ENCODE measurements around the gene LHFPL2. TPM values are rescaled to one million over a fixed set of nuclear protein-coding genes. Genes with fewer than 3 reads are reported as not detected.
"Not testable (repeated sequence)": the region's sequence is repeated elsewhere in the genome, so short reads cannot be mapped to it uniquely, and the experiment has no call there.

Gene LHFPL2
- total RNA-seq, 4 donors from 2014 or later, result 34.4 to 79.6 (median 51.5) TPM

- no peak for TF ChIP-seq CTCF (IDR thresholded peaks at IDR 0.05)
- TF ChIP-seq POLR2AphosphoS5 (IDR thresholded peaks at IDR 0.05), result no peak
- TF ChIP-seq EP300 (IDR thresholded peaks at IDR 0.05; ENCODE audit: low read depth), result no peak
- no peak for TF ChIP-seq POLR2A (IDR thresholded peaks at IDR 0.05)
- WGBS, 2 donors (ENCODE audit: low coverage in 1 of 2), result 52 to 70% methylated on average over 2 of the region's 2 CpGs
- Histone ChIP-seq H3K27me3 (no peaks in the 10 kb centered on the region), H3K27ac (peak overlapping the region; percentile 14 to 43 (median 26)), H3K9me3 (no peaks in the 10 kb centered on the region), H3K4me1 (peaks cover 0 to 11% (median 8%) of the 10 kb centered on the region in 4 donors), H3K36me3 (no peaks in the 10 kb centered on the region), H3K4me3 (no peak overlapping the region)
- DNase-seq, result no peak
- in situ Hi-C loops (cut with MboI; ENCODE audit: low pct_ligation_motif_present in 1 of 4, low pct_unique_long_range_greater_than_20kb in 1 of 4, low sequenced_read_pairs in 3 of 4) (no loop called here), intact Hi-C loops (cut with DNase I; ENCODE audit: low total_unique reads) (no loop called here)
These were observed 42.8 kb upstream of the LHFPL2 start for GRCh38 chr5:78691084-78691960.

DNA sequence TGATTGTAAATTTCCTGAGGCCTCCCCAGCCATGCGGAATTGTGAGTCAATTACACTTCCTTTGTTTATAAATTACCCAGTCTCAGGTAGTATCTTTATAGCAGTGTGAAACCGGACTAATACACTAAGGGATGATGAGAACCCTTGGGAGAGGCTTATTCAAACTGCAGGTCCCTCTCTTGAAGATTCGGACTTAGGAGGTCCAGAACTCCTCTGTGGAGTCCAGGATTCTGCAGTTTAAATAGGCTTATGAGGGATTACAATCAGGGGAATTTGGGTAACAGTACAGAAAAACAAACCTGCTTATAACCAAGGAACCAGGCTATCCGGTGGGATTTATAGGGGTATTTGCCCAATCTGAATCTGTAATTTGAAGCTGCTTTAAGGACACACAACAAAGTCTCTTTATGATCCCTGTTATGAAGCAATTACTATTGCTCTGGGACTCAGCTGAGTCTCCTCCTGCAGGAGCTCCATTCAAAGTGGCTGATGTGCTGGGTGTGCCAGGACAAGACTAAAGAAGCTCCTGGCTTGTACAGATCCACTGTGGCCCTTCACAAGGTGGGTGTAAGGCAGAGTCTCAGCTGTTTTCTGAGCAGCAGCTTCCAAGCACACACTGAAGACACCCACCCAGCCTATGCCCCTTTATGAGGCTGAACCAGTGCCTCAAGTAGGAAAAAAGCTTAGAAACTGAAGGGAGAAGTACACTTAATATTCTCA lies 41.8 kb upstream of the LHFPL2 start:
- H3K36me3 ChIP-seq, result no peaks in the 10 kb centered on the region
- no peak overlapping the region for H3K4me3 ChIP-seq
- WGBS, 2 donors (ENCODE audit: low coverage in 1 of 2), result 57% methylated on average over 4 of the region's 4 CpGs; no CpG with 5 or more reads in 1 of the 2 donors
- DNase-seq, result no peak
- TF ChIP-seq POLR2A (IDR thresholded peaks at IDR 0.05) (no peak), EP300 (IDR thresholded peaks at IDR 0.05; ENCODE audit: low read depth) (no peak), POLR2AphosphoS5 (IDR thresholded peaks at IDR 0.05) (no peak), CTCF (IDR thresholded peaks at IDR 0.05) (no peak)
- peaks cover 0 to 11% (median 8%) of the 10 kb centered on the region in 4 donors for H3K4me1 ChIP-seq
- H3K27ac ChIP-seq, result peak overlapping the region in 3 of 4 donors; percentile 25 to 43 (median 28)
- no peaks in the 10 kb centered on the region for H3K27me3 ChIP-seq
- no peaks in the 10 kb centered on the region for H3K9me3 ChIP-seq
- in situ Hi-C loops (cut with MboI; ENCODE audit: low pct_ligation_motif_present in 1 of 4, low pct_unique_long_range_greater_than_20kb in 1 of 4, low sequenced_read_pairs in 3 of 4), result no loop called here
- intact Hi-C loops (cut with DNase I; ENCODE audit: low total_unique reads), result no loop called here

DNA sequence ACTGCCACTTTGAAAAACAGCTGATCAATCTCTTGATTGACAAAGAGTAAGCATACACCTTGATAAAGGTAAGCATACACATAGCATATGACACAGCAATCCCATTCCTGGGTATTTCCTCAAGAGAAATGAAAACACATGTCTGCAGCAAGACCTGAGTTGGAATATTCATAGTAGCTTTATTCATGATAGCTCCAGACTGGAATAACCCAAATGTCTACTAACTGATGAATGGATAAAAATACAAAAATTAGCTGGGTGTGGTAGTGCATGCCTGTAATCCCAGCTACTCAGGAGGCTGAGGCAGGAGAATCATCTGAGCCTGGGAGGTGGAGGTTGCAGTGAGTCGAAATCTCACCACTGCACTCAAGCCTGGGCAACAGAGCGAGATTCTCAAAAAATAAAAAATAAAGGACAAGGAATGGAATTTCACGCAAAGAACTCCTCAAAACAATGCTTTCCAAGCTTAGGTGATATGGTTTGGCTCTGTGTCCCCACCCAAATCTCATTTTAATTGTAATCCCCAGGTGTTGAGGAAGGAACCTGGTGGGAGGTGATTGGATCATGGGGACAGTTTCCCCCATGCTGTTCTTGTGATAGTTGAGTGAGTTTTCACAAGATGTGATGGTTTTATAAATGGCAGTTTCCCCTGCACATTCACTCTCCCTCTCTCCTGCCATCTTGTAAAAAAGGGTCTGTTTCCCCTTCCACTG lies 41.1 kb upstream of the LHFPL2 start:
- WGBS, 2 donors (ENCODE audit: low coverage in 1 of 2), result 94% methylated on average over 3 of the region's 3 CpGs; no CpG with 5 or more reads in 1 of the 2 donors

GRCh38 chr5:78687514-78687913 lies 38.9 kb upstream of the LHFPL2 start:
- H3K4me1 ChIP-seq, result peaks cover 0 to 11% (median 8%) of the 10 kb centered on the region in 4 donors
- DNase-seq; H3K9me3 ChIP-seq; H3K27ac ChIP-seq; H3K4me3 ChIP-seq; H3K27me3 ChIP-seq; in situ Hi-C loops (cut with MboI; ENCODE audit: low pct_ligation_motif_present in 1 of 4, low pct_unique_long_range_greater_than_20kb in 1 of 4, low sequenced_read_pairs in 3 of 4); intact Hi-C loops (cut with DNase I; ENCODE audit: low total_unique reads); H3K36me3 ChIP-seq: not testable (repeated sequence)
- 67 to 98% methylated on average over 3 to 4 of the region's 4 CpGs for WGBS, 2 donors (ENCODE audit: low coverage in 1 of 2)

More for the DNA sequence above, 41.1 kb upstream of the LHFPL2 start:
- in situ Hi-C loops (cut with MboI; ENCODE audit: low pct_ligation_motif_present in 1 of 4, low pct_unique_long_range_greater_than_20kb in 1 of 4, low sequenced_read_pairs in 3 of 4) (no loop called here), intact Hi-C loops (cut with DNase I; ENCODE audit: low total_unique reads) (no loop called here)
- no peak overlapping the region for H3K27ac ChIP-seq
- H3K27me3 ChIP-seq, result no peaks in the 10 kb centered on the region
- no peaks in the 10 kb centered on the region for H3K9me3 ChIP-seq
- no peak overlapping the region for H3K4me3 ChIP-seq
- H3K4me1 ChIP-seq, result peaks cover 0 to 11% (median 8%) of the 10 kb centered on the region in 4 donors
- no peaks in the 10 kb centered on the region for H3K36me3 ChIP-seq
- DNase-seq, result no peak
- TF ChIP-seq CTCF (IDR thresholded peaks at IDR 0.05) (no peak), POLR2A (IDR thresholded peaks at IDR 0.05) (no peak), POLR2AphosphoS5 (IDR thresholded peaks at IDR 0.05) (no peak), EP300 (IDR thresholded peaks at IDR 0.05; ENCODE audit: low read depth) (no peak)

- H3K36me3 ChIP-seq; H3K9me3 ChIP-seq; H3K4me3 ChIP-seq; in situ Hi-C loops (cut with MboI; ENCODE audit: low pct_ligation_motif_present in 1 of 4, low pct_unique_long_range_greater_than_20kb in 1 of 4, low sequenced_read_pairs in 3 of 4); DNase-seq; H3K27ac ChIP-seq; H3K27me3 ChIP-seq; intact Hi-C loops (cut with DNase I; ENCODE audit: low total_unique reads); H3K4me1 ChIP-seq: not testable (repeated sequence)
- WGBS, 2 donors (ENCODE audit: low coverage in 1 of 2), result 90 to 95% methylated on average over 5 of the region's 5 CpGs
These were observed 35.3 kb upstream of the LHFPL2 start for GRCh38 chr5:78683905-78684304.

Data from transverse colon (tissue), 4 donors.